Measurements from ENCODE around the gene SMIM11.
A peak's percentile ranks its signal among the peaks of the same experiment; 100 is the strongest.
"Not testable (repeated sequence)": the region's sequence is repeated elsewhere in the genome, so short reads cannot be mapped to it uniquely, and the experiment has no call there.

SMIM11 gene

GRCh38 chr21:34355570-34355969, 19.7 kb upstream of the SMIM11 start:
- DNase-seq = no peak

GRCh38 chr21:34357889-34358288, 17.4 kb upstream of the SMIM11 start:
- no peak for DNase-seq

- DNase-seq = no peak
These were observed 16.4 kb upstream of the SMIM11 start for GRCh38 chr21:34358866-34359265.

- no peak for DNase-seq
These were observed 14.6 kb upstream of the SMIM11 start for GRCh38 chr21:34360488-34361241.

GRCh38 chr21:34362136-34362444, 13.2 kb upstream of the SMIM11 start:
- no peak for DNase-seq

- DNase-seq = no peak
These were observed 12.6 kb upstream of the SMIM11 start for GRCh38 chr21:34362670-34363069.

GRCh38 chr21:34363733-34364132, 11.6 kb upstream of the SMIM11 start, which contains the start of gene KCNE2:
Gene KCNE2 (plus strand): TSS chr21:34364006. CDS start chr21:34370479, 6,473 bp downstream.
- no peak for DNase-seq

- DNase-seq = no peak
These were observed 10.4 kb upstream of the SMIM11 start for GRCh38 chr21:34364921-34365320.

- no peak for DNase-seq
These were observed 9.5 kb upstream of the SMIM11 start for GRCh38 chr21:34365809-34366208.

GRCh38 chr21:34367320-34367935, 7.9 kb upstream of the SMIM11 start:
- DNase-seq = peak; percentile 8

GRCh38 chr21:34369741-34370140, 5.6 kb upstream of the SMIM11 start:
- DNase-seq = no peak

- DNase-seq = no peak
These were observed 3.0 kb upstream of the SMIM11 start for GRCh38 chr21:34372321-34372720.

GRCh38 chr21:34374462-34374861, 845 bp upstream of the SMIM11 start:
- not testable (repeated sequence) for DNase-seq

GRCh38 chr21:34375619-34375972, 289 bp downstream of the SMIM11 start:
- DNase-seq = not testable (repeated sequence)

- not testable (repeated sequence) for DNase-seq
These were observed 7.8 kb downstream of the SMIM11 start for GRCh38 chr21:34383138-34383537.

GRCh38 chr21:34383724-34384415, 8.6 kb downstream of the SMIM11 start:
- not testable (repeated sequence) for DNase-seq

GRCh38 chr21:34400522-34400921, 25.2 kb downstream of the SMIM11 start:
- not testable (repeated sequence) for DNase-seq

- DNase-seq = not testable (repeated sequence)
These were observed 29.4 kb downstream of the SMIM11 start for GRCh38 chr21:34404742-34405141.

- not testable (repeated sequence) for DNase-seq
These were observed 30.4 kb downstream of the SMIM11 start for GRCh38 chr21:34405686-34406085.

- not testable (repeated sequence) for DNase-seq
These were observed 30.8 kb downstream of the SMIM11 start for GRCh38 chr21:34406102-34406501.

- DNase-seq = not testable (repeated sequence)
These were observed 31.4 kb downstream of the SMIM11 start for GRCh38 chr21:34406676-34407075.

- DNase-seq = not testable (repeated sequence)
These were observed 32.0 kb downstream of the SMIM11 start for GRCh38 chr21:34407294-34407693.

GRCh38 chr21:34417448-34418077, 42.3 kb downstream of the SMIM11 start:
- DNase-seq = not testable (repeated sequence)

All from T-helper 9 cell (primary cell).